Measurements from ENCODE around the gene MEGF11. TPM values are rescaled to one million over a fixed set of nuclear protein-coding genes. Genes with fewer than 3 reads are reported as not detected.

Gene MEGF11
- total RNA-seq, 1 donor from 2014 or later: not detected

- Histone ChIP-seq H3K4me3 (ENCODE audit: low read depth, low read length) (no peak overlapping the region), H3K36me3 (ENCODE audit: control insufficient read depth, insufficient read depth, low read length) (no peaks in the 10 kb centered on the region), H3K27me3 (ENCODE audit: control insufficient read depth, insufficient read depth, low read length) (peaks cover 7% of the 10 kb centered on the region)
- DNase-seq (ENCODE audit: low read depth) (no peak), FAIRE-seq (no peak)
- no peak for TF ChIP-seq CTCF (IDR thresholded peaks at IDR 0.05; ENCODE audit: insufficient read depth, low read length, severe bottlenecking)
These were observed 81.7 kb downstream of the MEGF11 start for GRCh38 chr15:66171841-66172240.

- Histone ChIP-seq H3K4me3 (ENCODE audit: low read depth, low read length) (no peak overlapping the region), H3K36me3 (ENCODE audit: control insufficient read depth, insufficient read depth, low read length) (no peaks in the 10 kb centered on the region), H3K27me3 (ENCODE audit: control insufficient read depth, insufficient read depth, low read length) (peaks cover 5% of the 10 kb centered on the region)
- FAIRE-seq (no peak), DNase-seq (ENCODE audit: low read depth) (no peak)
- TF ChIP-seq CTCF (IDR thresholded peaks at IDR 0.05; ENCODE audit: insufficient read depth, low read length, severe bottlenecking): no peak
These were observed 82.8 kb downstream of the MEGF11 start for GRCh38 chr15:66170716-66171115.

GRCh38 chr15:66170042-66170441, 83.5 kb downstream of the MEGF11 start:
- Histone ChIP-seq H3K4me3 (ENCODE audit: low read depth, low read length) (no peak overlapping the region), H3K36me3 (ENCODE audit: control insufficient read depth, insufficient read depth, low read length) (no peaks in the 10 kb centered on the region), H3K27me3 (ENCODE audit: control insufficient read depth, insufficient read depth, low read length) (peaks cover 5% of the 10 kb centered on the region)
- no peak for DNase-seq (ENCODE audit: low read depth)
- no peak for TF ChIP-seq CTCF (IDR thresholded peaks at IDR 0.05; ENCODE audit: insufficient read depth, low read length, severe bottlenecking)
- no peak for FAIRE-seq

- no peak for TF ChIP-seq CTCF (IDR thresholded peaks at IDR 0.05; ENCODE audit: insufficient read depth, low read length, severe bottlenecking)
- DNase-seq (ENCODE audit: low read depth): no peak
- FAIRE-seq: no peak
These were observed 83.9 kb downstream of the MEGF11 start for GRCh38 chr15:66169625-66170024.

GRCh38 chr15:66169023-66169422, 84.5 kb downstream of the MEGF11 start:
- no peak for TF ChIP-seq CTCF (IDR thresholded peaks at IDR 0.05; ENCODE audit: insufficient read depth, low read length, severe bottlenecking)
- no peak overlapping the region for H3K4me3 ChIP-seq (ENCODE audit: low read depth, low read length)
- peaks cover 2% of the 10 kb centered on the region for H3K27me3 ChIP-seq (ENCODE audit: control insufficient read depth, insufficient read depth, low read length)
- H3K36me3 ChIP-seq (ENCODE audit: control insufficient read depth, insufficient read depth, low read length): no peaks in the 10 kb centered on the region
- DNase-seq (ENCODE audit: low read depth): no peak
- FAIRE-seq: no peak

More at GRCh38 chr15:66169625-66170024, 83.9 kb downstream of the MEGF11 start:
- Histone ChIP-seq H3K27me3 (ENCODE audit: control insufficient read depth, insufficient read depth, low read length) (peaks cover 5% of the 10 kb centered on the region), H3K4me3 (ENCODE audit: low read depth, low read length) (no peak overlapping the region), H3K36me3 (ENCODE audit: control insufficient read depth, insufficient read depth, low read length) (no peaks in the 10 kb centered on the region)

GRCh38 chr15:66167854-66168253, 85.7 kb downstream of the MEGF11 start:
- FAIRE-seq (no peak), DNase-seq (ENCODE audit: low read depth) (no peak)
- no peak for TF ChIP-seq CTCF (IDR thresholded peaks at IDR 0.05; ENCODE audit: insufficient read depth, low read length, severe bottlenecking)
- Histone ChIP-seq H3K4me3 (ENCODE audit: low read depth, low read length) (no peak overlapping the region), H3K36me3 (ENCODE audit: control insufficient read depth, insufficient read depth, low read length) (no peaks in the 10 kb centered on the region), H3K27me3 (ENCODE audit: control insufficient read depth, insufficient read depth, low read length) (peaks cover 2% of the 10 kb centered on the region)
